ENCODE measurements around the gene L3MBTL4. TPM values are rescaled to one million over a fixed set of nuclear protein-coding genes. Genes with fewer than 3 reads are reported as not detected.

Gene L3MBTL4
- total RNA-seq, 4 donors from 2014 or later: 0.40 to 3.8 (median 0.76) TPM

GRCh38 chr18:6155707-6156106 is 259.0 kb downstream of the L3MBTL4 start:
- H3K4me3 ChIP-seq: no peak overlapping the region
- no peaks in the 10 kb centered on the region for H3K9me3 ChIP-seq
- no peaks in the 10 kb centered on the region for H3K27me3 ChIP-seq
- H3K4me1 ChIP-seq: no peaks in the 10 kb centered on the region
- H3K36me3 ChIP-seq: no peaks in the 10 kb centered on the region
- intact Hi-C loops (cut with DNase I; ENCODE audit: low total_unique reads): no loop called here
- H3K27ac ChIP-seq: no peak overlapping the region
- in situ Hi-C loops (cut with MboI; ENCODE audit: low sequenced_read_pairs in 4 of 4): no loop called here
- DNase-seq (no peak), ATAC-seq (no peak)
- TF ChIP-seq POLR2A (IDR thresholded peaks at IDR 0.05): no peak
- no peak for TF ChIP-seq CTCF (IDR thresholded peaks at IDR 0.05 in 4 of 5, conservative IDR thresholded peaks at IDR 0.05 in 1 of 5)

GRCh38 chr18:6150430-6150829 is 264.3 kb downstream of the L3MBTL4 start:
- intact Hi-C loops (cut with DNase I; ENCODE audit: low total_unique reads): no loop called here
- ATAC-seq: no peak

GRCh38 chr18:6146307-6146661 is 268.4 kb downstream of the L3MBTL4 start:
- Histone ChIP-seq H3K9me3 (no peaks in the 10 kb centered on the region), H3K36me3 (no peaks in the 10 kb centered on the region), H3K4me1 (no peaks in the 10 kb centered on the region), H3K27ac (no peak overlapping the region), H3K27me3 (no peaks in the 10 kb centered on the region), H3K4me3 (no peak overlapping the region)
- in situ Hi-C loops (cut with MboI; ENCODE audit: low sequenced_read_pairs in 4 of 4): no loop called here
- ATAC-seq (no peak), DNase-seq (no peak)
- intact Hi-C loops (cut with DNase I; ENCODE audit: low total_unique reads): no loop called here
- TF ChIP-seq CTCF (IDR thresholded peaks at IDR 0.05 in 4 of 5, conservative IDR thresholded peaks at IDR 0.05 in 1 of 5) (no peak), POLR2A (IDR thresholded peaks at IDR 0.05) (no peak)

More at GRCh38 chr18:6150430-6150829, 264.3 kb downstream of the L3MBTL4 start:
- no peaks in the 10 kb centered on the region for H3K36me3 ChIP-seq
- TF ChIP-seq CTCF (IDR thresholded peaks at IDR 0.05 in 4 of 5, conservative IDR thresholded peaks at IDR 0.05 in 1 of 5) (no peak), POLR2A (IDR thresholded peaks at IDR 0.05) (no peak)
- in situ Hi-C loops (cut with MboI; ENCODE audit: low sequenced_read_pairs in 4 of 4): no loop called here
- no peaks in the 10 kb centered on the region for H3K4me1 ChIP-seq
- no peak for DNase-seq
- H3K27me3 ChIP-seq: no peaks in the 10 kb centered on the region
- no peaks in the 10 kb centered on the region for H3K9me3 ChIP-seq
- no peak overlapping the region for H3K27ac ChIP-seq
- no peak overlapping the region for H3K4me3 ChIP-seq

- intact Hi-C loops (cut with DNase I; ENCODE audit: low total_unique reads): no loop called here
- no peak overlapping the region for H3K4me3 ChIP-seq
Measured at GRCh38 chr18:6145645-6146306, 268.9 kb downstream of the L3MBTL4 start.

More at GRCh38 chr18:6145645-6146306, 268.9 kb downstream of the L3MBTL4 start:
- in situ Hi-C loops (cut with MboI; ENCODE audit: low sequenced_read_pairs in 4 of 4): no loop called here
- H3K4me1 ChIP-seq: no peaks in the 10 kb centered on the region
- ATAC-seq: no peak
- H3K36me3 ChIP-seq: no peaks in the 10 kb centered on the region
- no peaks in the 10 kb centered on the region for H3K9me3 ChIP-seq
- no peaks in the 10 kb centered on the region for H3K27me3 ChIP-seq
- TF ChIP-seq POLR2A (IDR thresholded peaks at IDR 0.05) (no peak), CTCF (IDR thresholded peaks at IDR 0.05 in 4 of 5, conservative IDR thresholded peaks at IDR 0.05 in 1 of 5) (no peak)
- H3K27ac ChIP-seq: no peak overlapping the region
- DNase-seq: no peak

All from gastrocnemius medialis (tissue), 4 donors.